Activated CD4-positive, alpha-beta memory T cell treated with anti-CD3 and anti-CD28 coated beads for 36 hours (primary cell): ENCODE results near the gene SETDB1. TPM values are rescaled to one million over a fixed set of nuclear protein-coding genes. Genes with fewer than 3 reads are reported as not detected.

ENCODE experiments used
- CTCF ChIA-PET: fragments of 350-600 bp; sonication (Branson Sonifier 250); formaldehyde crosslinking; loops from one replicate; lab custom pipeline; 2021; ENCODE audit warnings: antibody characterized with exemption, inconsistent platforms; lab: Charles Lee
- POLR2A ChIA-PET: fragments of 350-600 bp; sonication (Branson Sonifier 250); formaldehyde crosslinking; loops from one replicate; lab custom pipeline; 2021; ENCODE audit warnings: antibody characterized with exemption; lab: Charles Lee
- DNase-seq: peaks from one replicate; pipeline ENCODE4 v3.0.0-alpha.2; 2020
- H3K27ac Mint-ChIP-seq: one replicate; pipeline ENCODE4 v1.8.0; 2021; ENCODE audit warnings: mixed read lengths
- H3K27me3 Mint-ChIP-seq: one replicate; pipeline ENCODE4 v1.8.0; 2021; ENCODE audit warnings: mixed read lengths
- H3K36me3 Mint-ChIP-seq: one replicate; pipeline ENCODE4 v1.8.0; 2021; ENCODE audit warnings: mixed read lengths
- H3K4me1 Mint-ChIP-seq: one replicate; pipeline ENCODE4 v1.8.0; 2021; ENCODE audit warnings: low read depth, mixed read lengths
- H3K4me3 Mint-ChIP-seq: one replicate; pipeline ENCODE4 v1.8.0; 2021; ENCODE audit warnings: mild to moderate bottlenecking, mixed read lengths
- H3K9me3 Mint-ChIP-seq: one replicate; pipeline ENCODE4 v1.8.0; 2021; ENCODE audit warnings: mixed read lengths
- intact Hi-C: fragments of 100-400 bp; cut with micrococcal nuclease; formaldehyde crosslinking; loops from one replicate; pipeline ENCODE4 v1.15.1; 2023
- total RNA-seq, 2 experiments: library from RNA; stranded (reverse); gene quantifications; one replicate each; pipeline ENCODE4 v1.2.3, GENCODE V29; 2021

Gene SETDB1
- total RNA-seq, 2 experiments from 2014 or later: 42.3 to 50.0 TPM

- ChIA-PET POLR2A (no interaction called here), CTCF (interaction anchor here (3.4 kb wide), 1 partner anchor 12 kb away, joined by 18 read pairs; the partner anchor contains the start of gene ANXA9)
- Mint-ChIP-seq H3K4me3 (no peak overlapping the region), H3K27ac (no peak overlapping the region), H3K9me3 (no peaks in the 10 kb centered on the region), H3K4me1 (peaks cover 38% of the 10 kb centered on the region), H3K36me3 (peaks cover 42% of the 10 kb centered on the region), H3K27me3 (no peaks in the 10 kb centered on the region)
- no peak for DNase-seq
- intact Hi-C loops: no loop called here
Observed at GRCh38 chr1:150968491-150968890, 42.3 kb downstream of the SETDB1 start.

- Mint-ChIP-seq H3K4me1 (peaks cover 40% of the 10 kb centered on the region), H3K4me3 (no peak overlapping the region), H3K36me3 (peaks cover 40% of the 10 kb centered on the region), H3K9me3 (no peaks in the 10 kb centered on the region), H3K27ac (no peak overlapping the region), H3K27me3 (no peaks in the 10 kb centered on the region)
- POLR2A ChIA-PET: no interaction called here
- intact Hi-C loops: loop anchor here (10.0 kb wide), 2 partner anchors 485 to 735 kb away; partner anchors contain the start of genes ANP32E and TARS2
- no peak for DNase-seq
- CTCF ChIA-PET: interaction anchor here (3.4 kb wide), 1 partner anchor 11 kb away, joined by 18 read pairs; the partner anchor contains the start of gene ANXA9
Observed at GRCh38 chr1:150969626-150970025, 43.5 kb downstream of the SETDB1 start.

- Mint-ChIP-seq H3K36me3 (peaks cover 30% of the 10 kb centered on the region), H3K27ac (peak overlapping the region; percentile 75), H3K9me3 (no peaks in the 10 kb centered on the region), H3K27me3 (no peaks in the 10 kb centered on the region), H3K4me3 (no peak overlapping the region), H3K4me1 (peaks cover 47% of the 10 kb centered on the region)
- ChIA-PET CTCF (interaction anchor here (3.4 kb wide), 1 partner anchor 9 kb away, joined by 18 read pairs; the partner anchor contains the start of gene ANXA9), POLR2A (interaction anchor here (0.8 kb wide), 1 partner anchor 11 kb away, joined by 3 read pairs; the partner anchor contains the start of gene ANXA9)
- intact Hi-C loops: loop anchor here (10.0 kb wide), 2 partner anchors 486 to 736 kb away; partner anchors contain the start of genes ANP32E and TARS2
- DNase-seq: no peak
Observed at GRCh38 chr1:150970808-150971582, 44.8 kb downstream of the SETDB1 start.

GRCh38 chr1:150971583-150972416 lies 45.6 kb downstream of the SETDB1 start:
- H3K27ac Mint-ChIP-seq: peak overlapping the region; percentile 86
- DNase-seq: peak; percentile 34
- peak overlapping the region; percentile 85 for H3K4me3 Mint-ChIP-seq
- H3K9me3 Mint-ChIP-seq: no peaks in the 10 kb centered on the region
- H3K27me3 Mint-ChIP-seq: no peaks in the 10 kb centered on the region
- peaks cover 55% of the 10 kb centered on the region for H3K4me1 Mint-ChIP-seq
- peaks cover 24% of the 10 kb centered on the region for H3K36me3 Mint-ChIP-seq
- POLR2A ChIA-PET: no interaction called here
- CTCF ChIA-PET: interaction anchor here (3.4 to 12.0 kb wide), 2 partner anchors 9 to 29 kb away, joined by 18 to 222 read pairs; partner anchors contain the start of genes ANXA9 and MINDY1
- intact Hi-C loops: loop anchor here (10.0 kb wide), 2 partner anchors 487 to 737 kb away; partner anchors contain the start of genes ANP32E and TARS2

GRCh38 chr1:150972417-150972940 lies 46.3 kb downstream of the SETDB1 start:
- Mint-ChIP-seq H3K4me1 (peaks cover 62% of the 10 kb centered on the region), H3K36me3 (peaks cover 17% of the 10 kb centered on the region), H3K4me3 (peak overlapping the region; percentile 85), H3K27ac (peak overlapping the region; percentile 86), H3K27me3 (no peaks in the 10 kb centered on the region), H3K9me3 (no peaks in the 10 kb centered on the region)
- intact Hi-C loops: loop anchor here (10.0 kb wide), 2 partner anchors 488 to 738 kb away; partner anchors contain the start of genes ANP32E and TARS2
- POLR2A ChIA-PET: interaction anchor here (3.0 kb wide), 1 partner anchor 33 kb away, joined by 16 read pairs; the partner anchor contains the start of gene MINDY1
- CTCF ChIA-PET: interaction anchor here (12.0 kb wide), 1 partner anchor 28 kb away, joined by 222 read pairs; the partner anchor contains the start of gene MINDY1
- no peak for DNase-seq

GRCh38 chr1:150973258-150973835 lies 47.2 kb downstream of the SETDB1 start:
- Mint-ChIP-seq H3K27ac (peak overlapping the region; percentile 86), H3K9me3 (no peaks in the 10 kb centered on the region), H3K36me3 (peaks cover 9% of the 10 kb centered on the region), H3K4me3 (peak overlapping the region; percentile 85), H3K27me3 (no peaks in the 10 kb centered on the region), H3K4me1 (peaks cover 65% of the 10 kb centered on the region)
- POLR2A ChIA-PET: interaction anchor here (0.7 to 3.0 kb wide), 5 partner anchors 8 to 358 kb away, joined by 3 to 16 read pairs (median 3); partner anchors contain the start of genes CDC42SE1, MINDY1 and TNFAIP8L2
- peak; percentile 45 for DNase-seq
- CTCF ChIA-PET: interaction anchor here (0.8 to 12.0 kb wide), 3 partner anchors 27 to 275 kb away, joined by 3 to 222 read pairs (median 5); partner anchors contain the start of gene MINDY1
- intact Hi-C loops: loop anchor here (10.0 kb wide), 2 partner anchors 489 to 739 kb away; partner anchors contain the start of genes ANP32E and TARS2

GRCh38 chr1:150973836-150974579 lies 47.8 kb downstream of the SETDB1 start:
- Mint-ChIP-seq H3K4me1 (peaks cover 67% of the 10 kb centered on the region), H3K27ac (peak overlapping the region; percentile 86), H3K27me3 (no peaks in the 10 kb centered on the region), H3K9me3 (no peaks in the 10 kb centered on the region), H3K36me3 (peaks cover 4% of the 10 kb centered on the region), H3K4me3 (peak overlapping the region; percentile 85)
- ChIA-PET CTCF (interaction anchor here (0.8 to 12.0 kb wide), 3 partner anchors 26 to 274 kb away, joined by 3 to 222 read pairs (median 5); partner anchors contain the start of gene MINDY1), POLR2A (interaction anchor here (0.7 to 3.0 kb wide), 5 partner anchors 8 to 358 kb away, joined by 3 to 16 read pairs (median 3); partner anchors contain the start of genes CDC42SE1, MINDY1 and TNFAIP8L2)
- peak; percentile 54 for DNase-seq
- intact Hi-C loops: loop anchor here (10.0 kb wide), 2 partner anchors 489 to 739 kb away; partner anchors contain the start of genes ANP32E and TARS2

- DNase-seq: peak; percentile 86
- peak within 1 kb of the TSS; percentile 94 for H3K27ac Mint-ChIP-seq
- H3K27me3 Mint-ChIP-seq: no peaks in the 10 kb centered on the region
- intact Hi-C loops: loop anchor here (5.0 to 10.0 kb wide), 6 partner anchors 208 to 740 kb away; partner anchors contain the start of genes ANP32E, CTSS and TARS2
- H3K4me3 Mint-ChIP-seq: peak within 1 kb of the TSS; percentile 85
- ChIA-PET POLR2A (interaction anchor here (1.3 to 3.0 kb wide), 2 partner anchors 31 to 85 kb away, joined by 3 to 16 read pairs; partner anchors contain the start of genes CDC42SE1 and MINDY1), CTCF (interaction anchor here (1.1 to 12.0 kb wide), 2 partner anchors 12 to 26 kb away, joined by 5 to 222 read pairs; partner anchors contain the start of gene MINDY1)
- no peaks in the 10 kb centered on the region for H3K9me3 Mint-ChIP-seq
- peaks cover 69% of the 10 kb centered on the region for H3K4me1 Mint-ChIP-seq
- H3K36me3 Mint-ChIP-seq: peaks cover 4% of the 10 kb centered on the region
Observed at GRCh38 chr1:150974580-150975478, 48.7 kb downstream of the SETDB1 start, which contains the start of gene CERS2. Gene CERS2, minus strand, starts transcription at chr1:150974835. Its CDS starts 5,745 bp downstream, at chr1:150969090.

DNA sequence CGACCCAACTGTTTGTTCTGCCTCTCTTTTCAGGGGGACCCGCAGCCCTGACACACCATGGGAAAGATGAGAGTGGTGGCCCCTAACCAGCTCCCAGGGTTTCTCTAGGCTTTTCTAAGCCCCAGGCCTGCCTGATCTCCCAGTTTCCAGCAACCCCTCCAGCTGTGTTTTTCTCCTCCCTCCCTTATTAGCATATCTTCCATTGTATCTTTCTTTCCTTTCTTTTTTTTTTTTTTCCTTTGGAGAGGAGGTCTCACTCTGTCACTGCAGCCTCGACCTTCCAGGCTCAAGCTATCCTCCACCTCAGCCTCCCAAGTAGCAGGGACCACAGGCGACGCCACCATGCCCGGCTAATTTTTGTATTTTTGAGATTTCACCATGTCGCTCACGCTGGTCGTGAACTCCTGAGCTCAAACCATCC lies 50.2 kb downstream of the SETDB1 start:
- CTCF ChIA-PET: interaction anchor here (0.6 to 12.0 kb wide), 5 partner anchors 13 to 97 kb away, joined by 3 to 222 read pairs (median 3); partner anchors contain the start of gene MINDY1
- DNase-seq: no peak
- Mint-ChIP-seq H3K9me3 (no peaks in the 10 kb centered on the region), H3K36me3 (peaks cover 4% of the 10 kb centered on the region), H3K27ac (peak overlapping the region; percentile 94), H3K4me1 (peaks cover 55% of the 10 kb centered on the region), H3K27me3 (no peaks in the 10 kb centered on the region), H3K4me3 (peak overlapping the region; percentile 76)
- POLR2A ChIA-PET: interaction anchor here (0.7 to 0.8 kb wide), 3 partner anchors 8 to 412 kb away, joined by 3 to 4 read pairs (median 3); no protein-coding TSS in a partner anchor
- intact Hi-C loops: loop anchor here (2.0 to 10.0 kb wide), 7 partner anchors 54 to 742 kb away; partner anchors contain the start of genes ANP32E, CTSS and TARS2
